ENCODE results near the gene KDM5A.
"Not testable (repeated sequence)": the region's sequence is repeated elsewhere in the genome, so short reads cannot be mapped to it uniquely, and the experiment has no call there.

- TF ChIP-seq CTCF, POLR2A (IDR thresholded peaks at IDR 0.05): not testable (repeated sequence)
Observed at GRCh38 chr12:235967-236366, 153.2 kb downstream of the KDM5A start.
